NCI-H345 treated with DMSO at 0.1 percent for 48 hours (cell line): ENCODE measurements around the gene RPGRIP1L.

ENCODE experiments used
- DNase-seq: peaks from one replicate; lab custom pipeline; 2025; ENCODE audit not compliant: unreplicated experiment; lab: John Stamatoyannopoulos, UW

RPGRIP1L gene

DNA sequence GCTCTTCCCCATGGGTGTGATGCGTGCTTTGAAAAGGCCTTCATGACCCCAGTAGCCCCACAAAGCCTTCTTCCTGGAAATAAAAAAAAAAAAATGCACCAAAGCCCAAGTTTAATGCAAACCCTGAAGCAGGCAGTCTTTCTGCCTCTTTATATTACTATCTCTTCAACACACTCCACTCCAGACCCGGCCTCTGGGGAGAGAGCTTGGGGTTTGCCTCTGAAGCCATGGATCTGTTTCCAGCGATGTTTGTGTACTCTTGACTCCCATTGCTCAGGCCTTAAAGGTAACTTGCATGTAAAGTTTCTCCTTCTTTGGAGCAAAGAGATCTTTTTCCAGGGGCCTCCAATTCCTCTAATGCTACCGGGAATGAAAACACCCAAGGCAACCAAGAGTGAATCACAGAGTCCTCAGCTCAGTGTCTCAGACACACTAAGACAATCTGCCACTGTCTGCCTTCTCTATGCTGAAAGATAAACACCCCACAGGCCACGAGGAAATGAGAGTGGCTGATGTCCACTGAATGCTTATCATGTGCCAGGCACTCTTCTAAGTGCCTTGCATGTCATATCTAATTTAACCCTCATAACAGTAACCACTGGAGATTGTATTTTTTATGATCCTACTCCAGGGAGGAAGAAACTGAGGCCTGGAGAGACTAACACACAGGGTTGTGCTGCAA, 144.2 kb downstream of the RPGRIP1L start:
- no peak for DNase-seq

DNA sequence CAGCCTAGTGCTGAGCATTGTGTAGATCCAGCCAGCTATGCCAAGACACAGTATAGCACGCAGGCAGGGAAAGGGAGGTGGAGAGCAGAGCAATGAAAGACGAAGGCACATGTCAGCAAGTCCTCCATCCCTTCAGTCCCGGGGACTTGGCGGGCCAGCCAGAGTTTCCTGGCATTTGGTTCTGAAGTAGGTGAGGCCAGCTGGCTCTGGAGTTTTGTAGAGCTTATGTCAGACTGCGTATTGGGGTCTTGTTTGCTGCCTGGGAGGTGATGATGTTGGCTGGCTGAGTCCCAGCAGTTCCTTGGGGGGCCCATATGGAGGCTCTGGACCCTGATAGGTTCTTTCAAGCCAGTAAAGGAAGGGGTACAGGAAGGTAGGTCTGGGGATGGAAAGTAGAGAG, 144.9 kb downstream of the RPGRIP1L start:
- DNase-seq = no peak

DNA sequence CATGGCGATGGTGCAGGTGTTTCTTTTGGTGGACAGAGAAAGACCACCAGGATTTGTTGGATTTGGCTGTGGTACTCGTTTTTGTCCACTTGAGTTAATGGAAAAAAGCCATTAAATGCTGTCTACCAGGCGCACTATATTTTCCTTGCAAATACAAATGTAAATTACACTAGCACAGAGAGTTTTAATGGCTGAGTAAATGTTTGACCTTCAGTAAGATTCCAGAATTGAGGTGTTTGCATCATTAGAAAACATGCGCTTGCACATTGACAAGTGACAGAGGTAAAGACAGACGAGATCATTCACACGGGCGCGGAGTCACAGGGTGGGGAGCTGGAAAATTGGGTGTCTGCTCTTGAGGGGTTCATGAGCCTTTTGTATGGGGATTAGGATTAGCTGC, 147.1 kb downstream of the RPGRIP1L start:
- DNase-seq = no peak

DNA sequence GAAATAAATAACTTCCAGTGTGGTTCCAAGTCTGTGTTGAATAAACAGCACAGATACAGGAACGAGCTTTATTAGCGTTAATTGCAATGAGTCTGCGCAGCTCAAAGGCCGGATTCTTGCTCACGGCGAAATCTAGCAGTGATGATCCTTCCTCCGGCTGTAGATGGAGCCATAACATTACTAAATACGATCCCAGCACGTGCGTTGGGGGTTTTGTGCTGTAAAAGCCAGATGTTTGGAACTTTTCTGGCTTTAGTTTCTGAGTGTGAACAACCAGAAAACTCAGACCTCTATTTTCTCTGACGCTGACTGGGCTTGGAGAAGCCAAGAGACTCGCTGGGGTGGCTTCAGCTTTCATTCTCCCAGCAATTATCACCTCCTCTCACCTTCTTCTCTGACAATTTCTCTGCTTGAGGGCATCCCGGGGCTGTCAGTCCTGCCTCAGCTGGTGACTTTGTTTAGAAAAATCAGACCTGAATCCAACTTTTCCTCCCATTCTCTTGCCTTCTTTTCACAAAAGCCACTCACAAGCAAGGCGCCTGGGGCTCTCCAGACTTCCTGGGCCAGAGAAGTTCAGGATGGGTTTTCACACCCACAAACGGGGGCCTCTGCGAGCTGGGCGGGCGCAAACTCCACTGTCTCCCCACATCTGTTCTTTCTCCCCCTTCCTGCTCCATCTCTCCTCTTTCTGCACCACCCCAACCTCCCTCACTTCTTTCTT, 153.5 kb downstream of the RPGRIP1L start:
- DNase-seq = peak; percentile 62
